ENCODE data around the gene SPDYE6.
"Not testable (repeated sequence)": the region's sequence is repeated elsewhere in the genome, so short reads cannot be mapped to it uniquely, and the experiment has no call there.

Gene SPDYE6

GRCh38 chr7:102313997-102314780 lies 42.1 kb downstream of the SPDYE6 start:
- no peak for DNase-seq

DNA sequence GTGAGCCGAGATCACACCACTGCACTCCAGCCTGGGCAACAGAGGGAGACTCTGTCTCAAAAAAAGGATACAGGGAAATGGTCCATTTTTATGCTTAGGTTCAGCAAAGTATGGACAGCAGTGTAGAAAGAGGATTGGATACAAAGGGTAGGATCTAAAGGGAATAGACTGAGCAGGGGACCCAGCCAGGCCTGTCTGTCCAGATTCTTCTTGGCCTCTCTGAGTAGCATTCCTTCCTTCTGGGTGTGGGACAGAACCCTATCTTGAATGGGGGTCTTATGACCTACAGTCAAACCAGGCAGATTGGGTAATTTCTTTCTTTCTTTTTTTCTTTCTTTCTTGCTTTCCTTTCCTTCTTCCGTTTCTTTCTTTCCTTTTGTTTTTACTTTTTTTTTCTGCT lies 43.9 kb downstream of the SPDYE6 start:
- no peak for DNase-seq

GRCh38 chr7:102310414-102310815 lies 45.8 kb downstream of the SPDYE6 start:
- peak; percentile 86 for DNase-seq

DNA sequence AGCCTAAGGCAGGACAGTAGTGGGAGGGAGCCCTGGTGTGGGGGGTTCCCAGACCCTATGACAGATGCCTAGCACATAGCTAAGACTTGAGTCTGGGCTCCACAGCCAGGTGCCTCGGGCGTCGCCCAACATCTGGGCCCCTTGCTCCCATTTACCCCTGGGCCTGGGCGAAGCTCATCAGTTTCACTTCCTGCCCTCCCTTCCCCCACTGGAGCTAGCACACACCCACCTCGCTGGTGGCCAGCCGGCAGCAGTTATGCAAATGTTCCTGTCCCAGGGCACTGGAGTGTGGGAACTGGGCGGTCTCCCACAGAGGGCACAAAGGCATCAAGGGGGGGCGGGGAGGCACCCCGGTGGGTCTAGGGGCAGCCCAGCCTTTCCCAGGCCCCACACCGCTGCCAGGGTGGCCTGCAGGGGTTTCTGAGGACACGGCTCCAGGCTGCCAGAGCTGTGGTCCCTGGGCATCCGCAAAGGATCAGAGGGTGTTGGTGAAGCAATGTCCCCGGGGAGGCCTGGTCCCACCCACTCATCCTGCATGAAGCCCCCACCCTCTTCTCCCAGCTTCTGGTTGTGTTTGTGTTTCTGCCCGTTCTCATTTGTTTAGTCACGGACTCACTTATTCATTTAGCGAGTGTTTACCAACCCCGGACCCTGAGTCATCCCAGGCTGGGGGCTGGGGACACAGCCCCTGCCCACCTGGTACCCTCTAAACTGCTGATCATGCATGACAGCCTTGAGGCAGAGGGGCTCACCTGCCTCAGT lies 49.1 kb downstream of the SPDYE6 start:
- no peak for DNase-seq

DNA sequence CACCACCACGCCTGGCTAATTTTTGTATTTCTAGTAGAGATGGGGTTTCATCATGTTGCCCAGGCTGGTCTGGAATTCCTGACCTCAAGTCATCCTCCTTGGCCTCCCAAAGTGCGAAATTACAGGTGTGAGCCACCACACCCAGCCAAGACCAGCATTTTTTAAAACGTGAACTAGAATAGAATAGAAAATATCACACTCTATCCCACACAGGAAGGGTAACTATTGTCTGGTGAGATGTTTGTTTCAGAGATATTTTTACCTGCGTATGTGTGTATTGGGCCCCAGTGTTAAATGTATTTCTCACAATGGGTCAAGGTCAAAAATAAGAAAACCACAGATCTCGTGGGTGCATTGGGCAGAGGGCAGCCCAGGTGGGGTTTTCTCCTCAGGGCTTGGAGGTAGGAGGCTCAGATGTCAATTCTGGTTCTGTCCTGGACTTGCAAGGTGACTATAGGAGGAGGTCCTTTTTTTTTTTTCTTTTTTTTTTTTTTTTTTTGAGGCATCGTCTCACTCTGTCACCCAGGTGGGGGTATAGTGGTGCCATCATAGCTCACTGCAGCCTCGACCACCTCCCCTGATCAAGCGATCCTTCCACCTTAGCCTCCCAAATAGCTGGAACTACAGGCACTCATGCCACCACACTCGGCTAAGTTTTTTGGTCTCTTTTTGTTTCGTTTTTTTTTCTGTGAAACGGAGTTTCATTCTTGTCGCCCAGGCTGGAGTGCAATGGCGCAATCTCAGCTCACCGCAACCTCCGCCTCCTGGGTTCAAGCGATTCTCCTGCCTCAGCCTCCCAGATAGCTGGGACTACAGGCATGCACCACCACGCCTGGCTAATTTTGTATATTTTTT lies 50.6 kb downstream of the SPDYE6 start:
- DNase-seq = no peak

GRCh38 chr7:102304668-102305067 lies 51.6 kb downstream of the SPDYE6 start:
- no peak for DNase-seq

- peak; percentile 32 for DNase-seq
These were observed 52.4 kb downstream of the SPDYE6 start for GRCh38 chr7:102303669-102304422.

DNA sequence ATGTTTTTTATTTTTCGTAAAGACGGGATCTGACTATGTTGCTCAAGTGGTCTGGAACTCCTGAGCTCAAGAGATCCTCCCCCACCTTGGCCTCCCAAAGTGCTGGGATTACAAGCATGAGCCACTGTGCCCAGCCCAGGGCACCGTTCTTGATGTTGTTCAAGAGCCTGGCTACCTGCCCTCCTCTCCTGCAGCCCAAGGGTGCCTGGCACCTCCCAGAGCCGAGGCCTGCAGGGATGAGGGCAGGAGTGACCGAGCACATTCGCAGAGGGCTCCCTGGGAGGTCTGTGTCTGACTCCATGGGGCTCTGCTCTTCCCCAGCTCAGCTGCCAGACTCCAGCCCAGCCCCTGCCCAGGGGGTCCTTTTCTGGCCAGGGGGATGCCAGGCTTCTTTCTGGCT lies 54.2 kb downstream of the SPDYE6 start:
- DNase-seq = no peak

- DNase-seq = not testable (repeated sequence)
These were observed 54.9 kb downstream of the SPDYE6 start for GRCh38 chr7:102301367-102301766.

- DNase-seq = no peak
These were observed 55.5 kb downstream of the SPDYE6 start for GRCh38 chr7:102300643-102301221.

DNA sequence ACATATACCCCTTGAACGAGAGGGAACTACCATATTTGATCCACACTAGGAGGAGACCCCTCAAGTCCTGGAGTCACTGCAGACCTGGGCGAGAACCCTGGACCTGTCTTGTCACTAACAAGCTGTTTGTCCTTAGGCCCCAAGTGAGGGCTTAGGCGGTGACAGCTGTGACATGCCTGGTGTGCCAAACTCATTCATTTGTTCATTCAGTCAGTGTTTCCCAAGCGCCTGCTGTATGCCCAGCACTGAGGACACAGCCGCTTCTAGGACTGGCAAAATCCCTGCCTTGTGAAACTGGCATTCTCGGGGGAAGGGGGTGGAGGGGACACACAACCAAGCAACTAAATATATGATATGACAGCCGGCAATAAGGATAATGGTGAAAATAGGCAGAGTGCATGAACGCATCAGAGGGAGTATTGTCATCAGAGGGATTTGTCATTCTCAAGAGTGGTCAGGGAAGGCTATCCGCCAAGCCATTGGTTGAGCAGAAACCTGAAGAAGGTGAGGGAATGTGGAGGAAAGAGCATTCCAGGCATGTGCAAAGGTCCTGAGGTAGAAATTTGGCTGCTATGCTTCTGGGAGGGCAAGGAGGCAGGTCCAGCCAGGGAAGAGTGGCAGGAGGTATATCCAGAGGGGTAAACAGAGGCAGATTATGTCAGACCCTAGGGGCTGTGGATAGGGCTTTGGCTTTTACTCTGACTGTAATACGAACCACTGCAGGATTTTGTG lies 58.6 kb downstream of the SPDYE6 start:
- no peak for DNase-seq

DNA sequence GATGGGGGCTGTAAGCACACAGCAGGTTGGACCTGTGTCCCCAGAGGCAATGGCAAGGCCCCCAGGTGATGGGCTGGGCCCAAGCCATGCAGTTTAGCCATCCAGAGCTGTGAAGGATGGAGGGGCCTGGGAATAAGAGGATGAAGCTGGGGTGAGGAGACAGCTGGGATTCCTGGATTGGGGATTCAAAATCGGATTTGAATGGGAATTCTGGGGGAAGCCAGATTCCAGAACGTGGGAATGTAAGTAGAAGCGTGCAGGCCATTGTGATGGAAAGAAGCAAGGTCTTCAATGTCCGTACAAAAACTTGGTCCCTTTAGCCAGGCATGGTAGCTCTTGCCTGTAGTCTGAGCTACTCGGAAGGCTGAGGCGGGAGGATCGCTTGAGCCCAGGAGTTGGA lies 59.7 kb downstream of the SPDYE6 start:
- DNase-seq = no peak

GRCh38 chr7:102296179-102296438 lies 60.1 kb downstream of the SPDYE6 start:
- DNase-seq = no peak

All from DMS 273 treated with DMSO at 0.1 percent for 48 hours (cell line).